Hepatocyte (in vitro differentiated cells): ENCODE results near the gene TLN1.

ENCODE experiments used
- CTCF ChIP-seq: fragments of 200-600 bp; sonication (generic); IDR thresholded peaks from 2 replicates; pipeline ENCODE4 v1.5.1; 2016; ENCODE audit warnings: antibody characterized with exemption, mild to moderate bottlenecking; ENCODE audit not compliant: poor library complexity
- EZH2phosphoT487 ChIP-seq: fragments of 200-600 bp; sonication (generic); IDR thresholded peaks from one replicate; pipeline ENCODE4 v1.6.1; 2018; ENCODE audit warnings: antibody characterized with exemption, mild to moderate bottlenecking, low read depth, moderate library complexity; ENCODE audit not compliant: unreplicated experiment, severe bottlenecking

DNA sequence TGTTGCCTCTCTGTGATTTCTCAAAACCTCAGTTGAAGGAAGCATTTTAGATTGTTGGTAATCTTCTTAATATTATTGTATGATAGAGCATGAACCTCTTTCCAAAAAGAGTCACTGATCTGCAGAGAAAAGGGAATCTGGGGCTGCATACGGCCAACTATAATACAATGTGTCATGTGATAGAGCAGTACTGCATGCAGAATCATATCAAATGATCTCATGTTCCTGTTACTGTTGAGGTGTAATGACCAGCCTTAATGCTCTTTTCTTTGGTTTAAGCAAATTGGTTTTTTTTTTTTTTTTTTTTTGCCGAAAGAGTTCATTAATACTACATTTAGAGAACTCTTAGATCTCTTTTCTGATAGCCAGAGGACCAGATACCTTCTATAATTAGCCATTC is 35.0 kb upstream of the TLN1 start:
- TF ChIP-seq CTCF (no peak), EZH2phosphoT487 (no peak)
